A673 (cell line): ENCODE data around the gene LECT2. TPM values are rescaled to one million over a fixed set of nuclear protein-coding genes. Genes with fewer than 3 reads are reported as not detected.

Experiments used
- BruUV-seq: library from RNA; stranded (reverse); fragments of 400-500 nt; replicated peaks from 2 replicates; lab custom pipeline; 2021; lab: Mats Ljungman, UMichigan
- CTCF ChIA-PET: fragments of 300-600 bp; sonication (Branson Sonifier 250); formaldehyde crosslinking; loops from one replicate; lab custom pipeline; 2022; ENCODE audit warnings: antibody characterized with exemption; lab: Charles Lee
- POLR2A ChIA-PET: fragments of 300-600 bp; sonication (Branson Sonifier 250); formaldehyde crosslinking; loops from one replicate; lab custom pipeline; 2022; ENCODE audit warnings: antibody characterized with exemption; ENCODE audit not compliant: low non-redundant PET; lab: Charles Lee
- DNase-seq: peaks from one replicate; pipeline ENCODE4 v3.0.0-alpha.2; 2015; ENCODE audit warnings: low spot score
- H3K27ac ChIP-seq: fragments of 200-600 bp; sonication (generic); 2 replicates; pipeline ENCODE4 v1.5.1; 2016; ENCODE audit warnings: mixed run types, low read depth, mild to moderate bottlenecking, mixed read lengths, antibody characterized with exemption, low read length; ENCODE audit not compliant: poor library complexity, severe bottlenecking
- H3K27me3 ChIP-seq: fragments of 200-600 bp; sonication (generic); replicated peaks from 2 replicates; pipeline ENCODE4 v1.6.1; 2017; ENCODE audit warnings: mixed run types, low read depth, mild to moderate bottlenecking, mixed read lengths, antibody characterized with exemption, low read length; ENCODE audit not compliant: insufficient read depth, poor library complexity
- H3K36me3 ChIP-seq: fragments of 200-600 bp; sonication (generic); 2 replicates; pipeline ENCODE4 v1.6.1; 2016; ENCODE audit warnings: mixed run types, mild to moderate bottlenecking, mixed read lengths, antibody characterized with exemption, low read length; ENCODE audit not compliant: insufficient read depth, poor library complexity, severe bottlenecking
- H3K4me1 ChIP-seq: fragments of 200-600 bp; sonication (generic); 2 replicates; pipeline ENCODE4 v1.6.1; 2017; ENCODE audit warnings: mixed run types, mild to moderate bottlenecking, mixed read lengths, antibody characterized with exemption, low read length; ENCODE audit not compliant: insufficient read depth, poor library complexity, severe bottlenecking
- H3K4me3 ChIP-seq: fragments of 200-600 bp; sonication (generic); 2 replicates; pipeline ENCODE4 v1.5.1; 2016; ENCODE audit warnings: low read depth, mixed run types, mild to moderate bottlenecking, mixed read lengths, low read length; ENCODE audit not compliant: poor library complexity, severe bottlenecking
- H3K9me3 ChIP-seq: fragments of 200-600 bp; sonication (generic); 2 replicates; pipeline ENCODE4 v1.6.1; 2016; ENCODE audit warnings: mixed run types, low read depth, mild to moderate bottlenecking, mixed read lengths, antibody characterized with exemption, low read length; ENCODE audit not compliant: poor library complexity, severe bottlenecking
- EZH2 ChIP-seq: fragments of 200-600 bp; sonication (generic); IDR thresholded peaks from 2 replicates; pipeline ENCODE4 v1.6.1; 2017; ENCODE audit warnings: borderline replicate concordance, low read depth, mild to moderate bottlenecking, mixed read lengths, antibody characterized with exemption, low read length; ENCODE audit not compliant: poor library complexity, severe bottlenecking
- intact Hi-C: fragments of 100-400 bp; cut with micrococcal nuclease; formaldehyde crosslinking; loops from one replicate; pipeline ENCODE4 v1.10.0; 2022; ENCODE audit not compliant: unreplicated experiment
- total RNA-seq: library from RNA; stranded (reverse); gene quantifications from 2 replicates; pipeline ENCODE4 v1.2.3, GENCODE V29; 2021
- TF ChIP-seq, protein P1 (sequence below): fragments of 300-800, 200-600 bp; sonication (generic); conservative IDR thresholded peaks from 2 replicates; pipeline ENCODE4 v1.5.1; 2017; ENCODE audit warnings: low read depth, mild to moderate bottlenecking, antibody characterized with exemption, low read length, moderate library complexity, mixed read lengths

LECT2 gene
- total RNA-seq, 1 experiment from 2014 or later, result not detected

DNA sequence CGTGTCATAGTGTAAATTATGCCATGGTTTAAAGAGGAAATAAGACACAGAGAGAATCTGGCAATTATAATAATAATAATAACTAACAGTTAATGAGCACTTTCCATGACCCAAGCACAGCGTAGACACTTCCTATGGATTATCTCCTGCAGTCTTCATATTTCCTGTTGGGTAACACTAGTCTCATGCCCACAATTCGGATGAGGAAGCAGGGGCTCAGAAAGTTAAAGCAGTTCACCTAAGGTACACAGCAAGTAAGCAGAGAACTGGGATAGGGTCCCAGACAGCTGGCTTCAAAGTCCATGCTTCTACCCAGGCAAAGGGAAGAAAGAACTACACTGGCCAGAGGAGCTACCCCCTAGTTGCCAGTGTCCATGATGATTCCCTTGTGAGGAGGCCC lies 46.1 kb upstream of the LECT2 start:
- POLR2A ChIA-PET, result no interaction called here
- Histone ChIP-seq H3K4me3 (no peak overlapping the region), H3K36me3 (no peaks in the 10 kb centered on the region), H3K4me1 (peaks cover 24% of the 10 kb centered on the region), H3K27me3 (no peaks in the 10 kb centered on the region), H3K9me3 (no peaks in the 10 kb centered on the region), H3K27ac (peak overlapping the region; percentile 67)
- peak; percentile 77 for DNase-seq
- CTCF ChIA-PET, result no interaction called here
- BruUV-seq, result no TSS peak
- intact Hi-C loops, result no loop called here
- TF ChIP-seq, protein P1, sequence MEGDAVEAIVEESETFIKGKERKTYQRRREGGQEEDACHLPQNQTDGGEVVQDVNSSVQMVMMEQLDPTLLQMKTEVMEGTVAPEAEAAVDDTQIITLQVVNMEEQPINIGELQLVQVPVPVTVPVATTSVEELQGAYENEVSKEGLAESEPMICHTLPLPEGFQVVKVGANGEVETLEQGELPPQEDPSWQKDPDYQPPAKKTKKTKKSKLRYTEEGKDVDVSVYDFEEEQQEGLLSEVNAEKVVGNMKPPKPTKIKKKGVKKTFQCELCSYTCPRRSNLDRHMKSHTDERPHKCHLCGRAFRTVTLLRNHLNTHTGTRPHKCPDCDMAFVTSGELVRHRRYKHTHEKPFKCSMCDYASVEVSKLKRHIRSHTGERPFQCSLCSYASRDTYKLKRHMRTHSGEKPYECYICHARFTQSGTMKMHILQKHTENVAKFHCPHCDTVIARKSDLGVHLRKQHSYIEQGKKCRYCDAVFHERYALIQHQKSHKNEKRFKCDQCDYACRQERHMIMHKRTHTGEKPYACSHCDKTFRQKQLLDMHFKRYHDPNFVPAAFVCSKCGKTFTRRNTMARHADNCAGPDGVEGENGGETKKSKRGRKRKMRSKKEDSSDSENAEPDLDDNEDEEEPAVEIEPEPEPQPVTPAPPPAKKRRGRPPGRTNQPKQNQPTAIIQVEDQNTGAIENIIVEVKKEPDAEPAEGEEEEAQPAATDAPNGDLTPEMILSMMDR, result no peak
- TF ChIP-seq EZH2, result no peak

GRCh38 chr5:136000147-136000546 lies 45.4 kb upstream of the LECT2 start:
- peaks cover 24% of the 10 kb centered on the region for H3K4me1 ChIP-seq
- CTCF ChIA-PET, result no interaction called here
- POLR2A ChIA-PET, result no interaction called here
- TF ChIP-seq, protein P1, result no peak
- TF ChIP-seq EZH2, result no peak
- BruUV-seq, result no TSS peak
- intact Hi-C loops, result no loop called here
- no peak overlapping the region for H3K4me3 ChIP-seq
- H3K27me3 ChIP-seq, result no peaks in the 10 kb centered on the region
- H3K27ac ChIP-seq, result peak overlapping the region; percentile 55
- H3K36me3 ChIP-seq, result no peaks in the 10 kb centered on the region
- H3K9me3 ChIP-seq, result no peaks in the 10 kb centered on the region
- DNase-seq, result no peak

GRCh38 chr5:135999406-136000139 lies 44.8 kb upstream of the LECT2 start:
- no TSS peak for BruUV-seq
- Histone ChIP-seq H3K27me3 (no peaks in the 10 kb centered on the region), H3K9me3 (no peaks in the 10 kb centered on the region), H3K36me3 (no peaks in the 10 kb centered on the region), H3K4me3 (no peak overlapping the region), H3K4me1 (peaks cover 27% of the 10 kb centered on the region), H3K27ac (no peak overlapping the region)
- DNase-seq, result no peak
- intact Hi-C loops, result no loop called here
- CTCF ChIA-PET, result no interaction called here
- no peak for TF ChIP-seq EZH2
- TF ChIP-seq, protein P1, result no peak
- POLR2A ChIA-PET, result no interaction called here
